Activated CD8-positive, alpha-beta memory T cell treated with anti-CD3 and anti-CD28 coated beads, Interleukin-2, amount 50 U/mL, for 24 hours (primary cell): ENCODE data around the gene PPTC7.
A peak's percentile ranks its signal among the peaks of the same experiment; 100 is the strongest.
"Not testable (repeated sequence)": the region's sequence is repeated elsewhere in the genome, so short reads cannot be mapped to it uniquely, and the experiment has no call there.

Experiments
- DNase-seq: peaks from one replicate; pipeline ENCODE4 v3.0.0-alpha.2; 2020; ENCODE audit errors: extremely low read depth

The PPTC7 gene

DNA sequence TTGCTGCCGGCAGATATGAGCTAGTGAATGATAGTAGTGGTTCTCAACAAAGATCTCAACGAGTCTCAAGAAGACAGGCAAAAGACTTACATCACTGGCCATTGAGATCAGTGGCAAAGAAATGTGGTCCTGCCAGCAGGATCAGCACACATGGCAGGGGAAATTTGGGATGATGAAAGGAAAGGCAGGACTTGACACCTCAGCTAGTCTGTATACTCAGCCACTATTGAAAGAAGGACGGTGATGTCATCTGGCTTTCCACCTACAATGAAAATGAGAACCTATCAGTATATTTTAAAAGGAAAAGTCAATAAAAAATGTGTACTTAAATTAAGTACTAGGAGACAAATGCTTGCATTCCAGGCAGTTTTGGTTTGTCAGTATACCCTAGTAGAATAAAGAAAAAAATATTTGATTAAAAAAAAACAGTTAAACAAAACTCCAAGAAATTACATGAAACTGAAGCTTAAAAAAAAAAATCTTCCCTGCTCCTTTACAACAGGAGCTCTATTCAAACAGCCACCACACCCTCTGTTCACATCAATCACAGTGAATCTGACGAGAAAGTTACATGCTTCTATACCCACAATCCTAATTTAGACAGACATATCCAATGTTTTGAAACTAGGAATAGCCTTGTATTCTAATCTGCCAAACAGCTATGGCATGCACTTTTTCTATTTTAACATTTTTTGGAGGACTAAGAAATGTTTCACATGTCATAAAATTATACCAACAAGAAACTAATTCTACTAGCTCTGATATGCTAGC lies 46.1 kb downstream of the PPTC7 start:
- DNase-seq: no peak

DNA sequence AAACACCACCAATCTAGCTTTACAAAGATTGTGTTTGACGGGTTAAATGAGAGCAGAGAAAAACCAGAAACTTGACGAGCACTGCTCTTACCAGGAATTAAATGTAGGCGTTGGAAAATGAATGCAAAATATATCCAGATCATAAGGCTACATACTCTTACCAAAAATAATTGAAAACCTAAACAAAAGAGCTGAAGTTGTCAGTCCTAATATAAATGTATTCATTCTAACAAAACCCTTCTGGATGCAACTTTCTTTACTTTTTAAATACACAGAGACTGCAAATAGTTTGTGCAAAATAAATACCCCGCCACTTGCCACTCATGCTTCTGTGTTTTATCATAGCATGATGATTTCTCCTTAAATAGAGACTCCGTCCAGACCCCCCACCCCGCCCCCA lies 48.3 kb downstream of the PPTC7 start:
- DNase-seq: no peak

GRCh38 chr12:110533607-110534006 lies 49.5 kb downstream of the PPTC7 start:
- no peak for DNase-seq

- no peak for DNase-seq
These were observed 50.5 kb downstream of the PPTC7 start for GRCh38 chr12:110532644-110533043.

DNA sequence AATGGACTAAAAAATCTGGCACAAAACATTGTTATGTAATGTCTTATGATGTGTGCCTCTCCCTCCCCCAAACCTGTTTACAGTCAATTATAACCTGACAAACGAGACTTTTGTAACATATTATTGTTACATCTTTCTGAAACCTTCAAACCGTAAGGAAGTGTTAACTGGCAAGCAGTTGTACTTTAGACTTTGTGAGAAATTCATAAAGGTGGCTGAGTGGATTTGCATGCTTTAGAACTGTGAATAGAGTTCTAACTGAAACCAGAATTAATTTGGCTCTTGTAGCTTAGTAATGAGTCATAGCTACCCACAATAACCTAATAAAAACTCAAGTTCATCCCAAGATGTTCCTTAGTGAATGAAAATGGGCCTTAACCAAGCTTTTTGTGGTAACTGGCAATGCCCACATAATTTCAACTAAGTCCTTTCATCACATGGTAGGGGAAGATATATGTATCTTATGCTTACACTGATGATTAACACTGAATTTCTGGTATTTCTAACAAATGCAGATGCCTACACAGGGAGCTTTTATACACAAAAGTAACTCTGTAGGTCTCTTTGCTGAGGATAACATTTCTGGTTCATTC lies 51.3 kb downstream of the PPTC7 start:
- no peak for DNase-seq

DNA sequence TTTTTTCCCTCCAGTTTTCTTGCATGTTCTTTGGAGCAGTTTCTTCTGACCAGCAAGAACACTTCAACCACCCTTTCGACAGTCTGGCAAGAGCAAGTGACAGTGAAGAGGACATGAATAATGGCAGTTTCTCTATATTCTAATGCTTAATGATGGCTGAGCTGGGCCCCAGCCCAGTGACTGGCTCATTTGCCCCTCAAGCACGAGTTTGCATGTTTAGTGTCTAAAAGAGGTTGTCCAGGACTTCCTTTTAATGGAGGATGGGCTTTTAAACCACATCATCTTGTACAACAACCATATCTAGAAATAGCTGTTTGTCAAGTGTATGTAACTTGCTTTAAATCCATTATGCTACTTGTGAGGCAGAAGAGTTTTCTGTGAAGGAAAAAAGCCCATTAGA lies 52.6 kb downstream of the PPTC7 start:
- DNase-seq: no peak

DNA sequence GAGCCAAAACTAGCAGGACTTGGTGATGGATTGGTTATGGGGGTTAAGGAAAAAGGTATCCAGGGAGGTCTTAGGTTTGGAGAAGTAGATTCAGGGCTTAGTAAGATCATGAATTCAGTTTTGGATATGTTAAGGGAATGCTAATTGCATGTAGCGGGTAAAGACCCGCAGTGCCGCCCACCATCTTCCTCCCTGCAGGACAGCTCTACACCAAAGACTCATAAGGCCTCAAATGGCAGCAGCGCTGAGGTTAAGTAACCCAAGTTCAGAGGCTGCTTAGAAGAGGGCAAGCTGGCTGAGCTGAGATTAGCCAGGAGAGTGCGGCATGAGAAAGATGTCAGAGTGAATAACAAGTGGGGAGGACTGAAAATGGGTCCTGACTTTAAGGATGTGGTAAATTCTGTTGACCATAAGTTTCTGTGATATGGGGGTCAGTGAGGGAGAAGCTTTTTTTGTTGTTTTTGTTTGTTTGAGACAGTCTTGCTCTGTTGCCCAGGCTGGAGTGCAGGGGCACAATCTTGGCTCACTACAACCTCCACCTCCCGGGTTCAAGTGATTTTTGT lies 54.8 kb downstream of the PPTC7 start:
- no peak for DNase-seq

GRCh38 chr12:110520876-110521712 lies 62.0 kb downstream of the PPTC7 start:
- not testable (repeated sequence) for DNase-seq

- not testable (repeated sequence) for DNase-seq
These were observed 65.1 kb downstream of the PPTC7 start for GRCh38 chr12:110518014-110518413.

- no peak for DNase-seq
These were observed 66.1 kb downstream of the PPTC7 start for GRCh38 chr12:110516995-110517394.

- DNase-seq: no peak
These were observed 68.8 kb downstream of the PPTC7 start for GRCh38 chr12:110514363-110514762.

- no peak for DNase-seq
These were observed 69.3 kb downstream of the PPTC7 start for GRCh38 chr12:110513842-110514241.

DNA sequence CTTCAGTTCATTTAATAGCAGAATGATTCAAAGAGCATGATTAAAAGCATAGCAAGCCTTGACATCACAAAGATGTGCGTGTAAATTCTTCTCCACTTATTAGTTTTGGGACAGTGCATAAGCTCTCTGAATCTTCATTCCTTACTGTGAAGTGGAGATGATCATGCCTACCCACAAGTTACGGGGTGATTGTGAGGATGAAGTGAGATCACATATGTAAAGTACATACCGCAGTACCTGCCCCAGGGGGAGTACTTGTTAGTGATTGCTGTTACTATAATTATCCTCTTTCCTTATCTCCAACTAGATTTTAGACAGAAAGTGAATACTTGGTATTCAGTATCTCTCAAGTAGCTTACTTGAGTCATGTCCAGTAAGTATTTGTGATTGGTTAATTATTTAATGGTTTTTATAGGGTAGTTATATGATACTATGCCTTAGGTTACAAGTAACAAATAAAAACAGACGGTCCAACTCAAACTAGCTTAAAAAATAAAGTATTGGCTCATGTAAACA lies 75.0 kb downstream of the PPTC7 start:
- DNase-seq: no peak

DNA sequence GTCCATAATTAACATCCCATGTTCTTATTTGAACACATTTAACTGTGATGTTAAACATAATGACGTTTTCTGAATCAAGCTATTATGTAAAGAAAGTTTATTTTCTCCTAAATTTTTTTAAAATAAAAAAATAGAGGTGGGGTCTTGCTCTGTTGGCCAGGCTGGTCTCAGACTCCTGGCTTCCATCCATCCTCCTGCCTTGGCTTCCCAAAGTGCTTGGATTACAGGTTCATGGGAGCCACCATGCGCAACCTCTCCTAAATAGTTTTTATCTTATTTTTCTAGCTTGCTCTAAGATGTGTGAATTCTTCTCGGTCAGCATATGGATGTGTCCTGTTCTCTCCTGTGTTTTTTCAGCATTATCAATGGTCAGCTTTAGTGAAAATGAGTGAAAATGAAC lies 77.8 kb downstream of the PPTC7 start:
- no peak for DNase-seq

- DNase-seq: no peak
These were observed 79.7 kb downstream of the PPTC7 start for GRCh38 chr12:110503432-110503831.

DNA sequence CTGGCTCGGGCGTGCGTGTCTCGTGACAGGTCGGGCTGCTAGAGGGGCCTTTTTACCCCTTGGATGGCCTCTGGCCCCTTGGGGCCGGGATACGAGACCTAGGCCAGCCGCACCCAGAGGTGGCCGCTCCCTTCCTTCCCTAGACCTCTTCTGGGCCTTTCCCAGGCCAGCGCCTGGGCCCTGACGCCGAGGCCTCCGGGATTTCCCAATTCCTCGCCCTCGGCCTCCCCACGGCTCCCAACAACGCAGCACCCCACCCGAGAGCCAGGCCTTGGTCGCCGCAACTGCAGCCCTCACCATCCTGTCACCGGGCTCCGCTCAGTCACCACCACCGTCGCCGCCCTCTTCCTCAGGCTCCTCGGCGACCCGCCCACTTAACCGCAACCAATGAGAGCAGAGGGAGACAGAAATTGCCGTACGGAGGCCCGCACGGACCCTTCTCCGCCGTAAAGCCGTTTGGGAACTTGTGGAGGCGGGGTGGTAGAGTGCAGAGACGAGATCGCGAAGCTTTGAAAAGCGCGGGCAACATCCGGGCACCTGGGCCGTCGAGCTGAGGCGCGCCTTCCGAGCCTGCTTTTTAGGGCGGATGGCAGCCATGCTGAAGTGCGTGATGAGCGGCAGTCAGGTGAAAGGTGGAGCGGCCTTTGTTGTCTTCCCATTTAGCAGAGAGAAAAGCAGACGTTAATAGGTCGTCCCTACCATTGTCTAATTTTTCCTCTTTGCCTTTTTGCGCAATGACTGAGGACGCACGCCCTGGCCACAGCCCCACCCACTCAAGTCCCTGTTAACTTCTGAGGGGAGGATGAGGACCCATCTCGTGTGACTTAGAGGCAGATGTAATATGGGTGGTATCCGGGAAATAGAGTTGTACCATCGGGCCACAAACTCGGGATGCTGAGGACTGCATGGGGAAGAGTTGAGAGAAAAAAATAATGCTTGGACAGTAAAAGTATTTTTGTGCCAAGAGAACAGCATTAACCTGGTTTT lies 81.1 kb downstream of the PPTC7 start, which contains the start of the genes RAD9B and VPS29:
Gene RAD9B, plus strand, starts transcription at position 580 of the 987 bp plus-strand sequence. Its CDS starts 7 bp downstream, at position 587.
Gene VPS29, minus strand, starts transcription at position 360 of the 987 bp plus-strand sequence. Its CDS starts 60 bp downstream, at position 300.
- peak; percentile 99 for DNase-seq

DNA sequence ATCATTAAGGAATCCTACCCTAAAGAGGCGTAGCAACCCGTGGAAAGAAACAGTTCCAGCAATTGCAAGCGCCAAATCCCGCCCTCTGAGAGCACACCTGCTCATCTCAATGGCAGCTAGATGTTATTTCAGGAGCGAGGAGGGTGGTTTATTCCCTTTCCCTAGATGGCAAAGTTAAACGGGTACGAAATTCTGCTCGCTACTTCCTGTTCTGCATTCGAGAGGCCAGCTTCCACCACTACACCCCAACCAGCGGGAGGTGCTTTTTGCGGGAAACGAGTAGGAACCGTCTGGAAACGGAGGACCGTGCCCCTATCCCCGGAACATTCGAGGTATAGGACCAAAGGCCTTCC lies 81.7 kb downstream of the PPTC7 start:
- no peak for DNase-seq

DNA sequence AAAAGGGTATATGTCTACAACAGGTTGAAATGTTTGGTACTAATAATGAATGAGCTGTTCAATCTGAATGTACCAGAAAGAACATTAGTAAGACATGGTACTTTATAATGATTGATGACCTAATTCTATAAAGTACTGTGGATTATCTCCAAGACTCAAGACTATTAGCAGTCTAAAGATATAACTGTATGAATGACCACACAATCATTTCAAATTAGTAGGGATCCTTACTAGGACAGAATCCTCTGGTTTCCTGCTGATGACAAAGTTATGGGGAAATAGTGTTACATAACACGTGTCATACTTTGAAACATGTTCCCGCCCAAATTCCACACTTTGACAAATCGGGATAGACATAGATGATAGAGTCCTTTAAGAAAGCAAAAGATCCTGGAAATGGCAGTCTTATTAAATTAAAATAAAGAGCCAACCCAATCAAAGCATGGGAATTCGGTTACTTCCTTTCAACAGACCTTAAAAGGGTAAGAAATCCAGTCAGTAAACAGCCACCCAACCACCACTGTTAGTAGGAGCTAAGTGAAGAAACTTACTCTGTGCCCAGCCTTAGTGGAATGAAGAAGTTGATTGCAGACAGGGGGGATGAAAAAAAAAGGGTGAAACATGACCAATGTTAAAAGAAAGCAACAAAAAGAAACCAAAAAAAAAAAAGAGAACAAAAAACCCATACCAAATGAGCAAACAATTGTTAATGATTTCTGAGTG lies 84.0 kb downstream of the PPTC7 start:
- no peak for DNase-seq
